ENCODE data around the gene CCL8. TPM values are rescaled to one million over a fixed set of nuclear protein-coding genes. Genes with fewer than 3 reads are reported as not detected.

Gene CCL8
- 0.06 TPM in 1 of 2 replicates, not detected in the other for polyA plus RNA-seq (2011; rRNA removed)
- not detected in 2 replicates for polyA minus RNA-seq (2011; rRNA and poly(A)+ RNA removed)

DNA sequence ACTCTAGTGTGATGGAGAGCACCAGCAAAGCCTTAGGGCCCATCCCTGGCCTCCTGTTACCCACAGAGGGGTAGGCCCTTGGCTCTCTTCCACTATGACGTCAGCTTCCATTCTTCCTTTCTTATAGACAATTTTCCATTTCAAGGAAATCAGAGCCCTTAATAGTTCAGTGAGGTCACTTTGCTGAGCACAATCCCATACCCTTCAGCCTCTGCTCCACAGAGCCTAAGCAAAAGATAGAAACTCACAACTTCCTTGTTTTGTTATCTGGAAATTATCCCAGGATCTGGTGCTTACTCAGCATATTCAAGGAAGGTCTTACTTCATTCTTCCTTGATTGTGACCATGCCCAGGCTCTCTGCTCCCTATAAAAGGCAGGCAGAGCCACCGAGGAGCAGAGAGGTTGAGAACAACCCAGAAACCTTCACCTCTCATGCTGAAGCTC lies at the start of gene CCL8:
CCL8 (plus strand) TSS at position 397 of the 445 bp plus-strand sequence. CDS start 67 bp downstream, outside the sequence.
- ChIA-PET POLR2A (no interaction called here), CTCF (interaction anchor here (0.9 to 5.1 kb wide), 4 partner anchors 13 to 119 kb away, joined by 3 to 32 read pairs (median 4); no protein-coding TSS in a partner anchor)
- Histone ChIP-seq H3K27ac (ENCODE audit: low read depth, low read length) (no peak within 1 kb of the TSS), H3K9me3 (ENCODE audit: control insufficient read depth, insufficient read depth, low read length) (no peaks in the 10 kb centered on the region), H3K4me3 (ENCODE audit: low read depth, low read length) (no peak within 1 kb of the TSS), H3K27me3 (ENCODE audit: control insufficient read depth, insufficient read depth, low read length) (no peaks in the 10 kb centered on the region)
- TF ChIP-seq, protein P1, sequence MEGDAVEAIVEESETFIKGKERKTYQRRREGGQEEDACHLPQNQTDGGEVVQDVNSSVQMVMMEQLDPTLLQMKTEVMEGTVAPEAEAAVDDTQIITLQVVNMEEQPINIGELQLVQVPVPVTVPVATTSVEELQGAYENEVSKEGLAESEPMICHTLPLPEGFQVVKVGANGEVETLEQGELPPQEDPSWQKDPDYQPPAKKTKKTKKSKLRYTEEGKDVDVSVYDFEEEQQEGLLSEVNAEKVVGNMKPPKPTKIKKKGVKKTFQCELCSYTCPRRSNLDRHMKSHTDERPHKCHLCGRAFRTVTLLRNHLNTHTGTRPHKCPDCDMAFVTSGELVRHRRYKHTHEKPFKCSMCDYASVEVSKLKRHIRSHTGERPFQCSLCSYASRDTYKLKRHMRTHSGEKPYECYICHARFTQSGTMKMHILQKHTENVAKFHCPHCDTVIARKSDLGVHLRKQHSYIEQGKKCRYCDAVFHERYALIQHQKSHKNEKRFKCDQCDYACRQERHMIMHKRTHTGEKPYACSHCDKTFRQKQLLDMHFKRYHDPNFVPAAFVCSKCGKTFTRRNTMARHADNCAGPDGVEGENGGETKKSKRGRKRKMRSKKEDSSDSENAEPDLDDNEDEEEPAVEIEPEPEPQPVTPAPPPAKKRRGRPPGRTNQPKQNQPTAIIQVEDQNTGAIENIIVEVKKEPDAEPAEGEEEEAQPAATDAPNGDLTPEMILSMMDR (IDR thresholded peaks at IDR 0.05; ENCODE audit: low read depth, low read length): no peak
- no peak for DNase-seq (ENCODE audit: low read depth, low spot score)

DNA sequence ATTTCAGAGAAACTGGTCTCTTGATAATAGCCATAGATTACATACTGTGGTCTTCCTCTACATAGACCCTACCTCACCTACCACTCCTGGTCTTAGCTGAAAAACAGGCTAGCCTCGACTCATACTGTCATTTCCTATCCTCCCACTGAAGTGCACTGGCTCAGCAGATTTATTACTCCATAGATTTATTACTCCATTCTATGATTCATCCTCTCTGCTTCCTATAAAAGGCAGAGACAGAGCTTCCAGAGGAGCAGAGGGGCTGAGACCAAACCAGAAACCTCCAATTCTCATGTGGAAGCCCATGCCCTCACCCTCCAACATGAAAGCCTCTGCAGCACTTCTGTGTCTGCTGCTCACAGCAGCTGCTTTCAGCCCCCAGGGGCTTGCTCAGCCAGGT lies 49.3 kb upstream of the CCL8 start, which contains the start of gene CCL7:
CCL7 (plus strand) TSS at position 253 of the 400 bp plus-strand sequence; CDS start at position 323, 70 bp downstream.
- no peak within 1 kb of the TSS for H3K4me3 ChIP-seq (ENCODE audit: low read depth, low read length)
- no peak for DNase-seq (ENCODE audit: low read depth, low spot score)
- H3K27ac ChIP-seq (ENCODE audit: low read depth, low read length): no peak within 1 kb of the TSS
- ChIA-PET CTCF (interaction anchor here (0.7 to 7.9 kb wide), 2 partner anchors 91 to 98 kb away, joined by 3 to 73 read pairs; partner anchors contain the start of gene CCL1), POLR2A (no interaction called here)
- TF ChIP-seq, protein P1 (IDR thresholded peaks at IDR 0.05; ENCODE audit: low read depth, low read length): no peak
- H3K9me3 ChIP-seq (ENCODE audit: control insufficient read depth, insufficient read depth, low read length): no peaks in the 10 kb centered on the region
- no peaks in the 10 kb centered on the region for H3K27me3 ChIP-seq (ENCODE audit: control insufficient read depth, insufficient read depth, low read length)

DNA sequence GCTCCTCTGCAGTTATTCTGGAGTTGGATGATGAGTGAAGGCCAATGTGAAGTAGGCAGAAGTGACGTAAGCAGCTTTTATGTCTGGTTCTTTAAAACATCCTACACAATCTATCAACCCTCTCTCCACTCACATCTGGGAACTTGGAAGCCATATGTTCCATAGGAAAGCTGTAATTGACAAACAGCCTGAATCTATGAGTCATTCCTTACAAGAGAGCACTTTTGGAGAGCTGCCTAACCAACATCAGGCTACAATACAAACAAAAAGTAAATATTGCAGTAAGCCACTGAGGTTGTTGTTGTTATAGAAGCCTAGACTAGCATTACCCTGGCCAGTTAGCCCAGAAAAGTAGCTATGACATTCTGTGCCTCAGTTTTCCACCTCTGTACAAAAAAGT lies 43.4 kb upstream of the CCL8 start:
- Histone ChIP-seq H3K9me3 (ENCODE audit: control insufficient read depth, insufficient read depth, low read length) (no peaks in the 10 kb centered on the region), H3K27me3 (ENCODE audit: control insufficient read depth, insufficient read depth, low read length) (peaks cover 2% of the 10 kb centered on the region), H3K4me3 (ENCODE audit: low read depth, low read length) (no peak overlapping the region), H3K27ac (ENCODE audit: low read depth, low read length) (no peak overlapping the region)
- peak; percentile 95 for DNase-seq (ENCODE audit: low read depth, low spot score)
- POLR2A ChIA-PET: interaction anchor here (1.2 to 2.6 kb wide), 4 partner anchors 20 to 27 kb away, joined by 6 to 12 read pairs (median 10); partner anchors contain the start of gene CCL2
- TF ChIP-seq, protein P1 (IDR thresholded peaks at IDR 0.05; ENCODE audit: low read depth, low read length): no peak
- CTCF ChIA-PET: interaction anchor here (0.9 to 7.9 kb wide), 6 partner anchors 16 to 86 kb away, joined by 3 to 73 read pairs (median 4); partner anchors contain the start of gene CCL1

DNA sequence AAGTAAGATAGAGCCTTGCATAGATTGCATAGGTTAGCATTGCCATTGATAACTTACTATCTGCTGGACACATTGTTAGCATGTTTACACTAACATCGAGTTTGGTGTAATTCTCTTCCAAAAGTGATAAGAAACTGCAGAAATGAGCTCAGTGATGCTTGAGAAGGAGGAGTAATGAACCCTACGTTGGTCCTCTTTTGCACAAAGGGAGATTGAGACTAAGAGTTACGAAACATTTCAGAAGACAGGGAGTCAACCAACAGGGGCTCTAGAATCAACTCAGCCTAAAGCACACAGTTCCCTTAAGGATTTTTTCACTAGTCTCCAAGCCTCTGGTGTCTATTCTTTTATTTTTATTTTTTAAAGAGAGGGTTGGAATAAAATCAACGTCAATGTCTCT lies 42.4 kb upstream of the CCL8 start:
- DNase-seq (ENCODE audit: low read depth, low spot score): no peak
- Histone ChIP-seq H3K27me3 (ENCODE audit: control insufficient read depth, insufficient read depth, low read length) (peaks cover 2% of the 10 kb centered on the region), H3K27ac (ENCODE audit: low read depth, low read length) (no peak overlapping the region), H3K4me3 (ENCODE audit: low read depth, low read length) (no peak overlapping the region), H3K9me3 (ENCODE audit: control insufficient read depth, insufficient read depth, low read length) (no peaks in the 10 kb centered on the region)
- CTCF ChIA-PET: interaction anchor here (0.5 to 7.9 kb wide), 2 partner anchors 71 to 85 kb away, joined by 3 to 73 read pairs; partner anchors contain the start of gene CCL1
- POLR2A ChIA-PET: interaction anchor here (1.9 to 2.6 kb wide), 2 partner anchors 21 to 24 kb away, joined by 8 to 11 read pairs; partner anchors contain the start of gene CCL2
- TF ChIP-seq, protein P1 (IDR thresholded peaks at IDR 0.05; ENCODE audit: low read depth, low read length): no peak

GRCh38 chr17:34283571-34283970 lies 35.7 kb upstream of the CCL8 start:
- POLR2A ChIA-PET: no interaction called here
- CTCF ChIA-PET: no interaction called here

More at GRCh38 chr17:34283571-34283970, 35.7 kb upstream of the CCL8 start:
- peaks cover 12% of the 10 kb centered on the region for H3K27me3 ChIP-seq (ENCODE audit: control insufficient read depth, insufficient read depth, low read length)
- no peak overlapping the region for H3K4me3 ChIP-seq (ENCODE audit: low read depth, low read length)
- H3K27ac ChIP-seq (ENCODE audit: low read depth, low read length): no peak overlapping the region
- H3K9me3 ChIP-seq (ENCODE audit: control insufficient read depth, insufficient read depth, low read length): no peaks in the 10 kb centered on the region
- DNase-seq (ENCODE audit: low read depth, low spot score): no peak
- TF ChIP-seq, protein P1 (IDR thresholded peaks at IDR 0.05; ENCODE audit: low read depth, low read length): no peak
